Middle frontal gyrus (tissue), 1 donor: ENCODE measurements around the gene TMEM258.

ENCODE experiments used
- DNase-seq: peaks from one replicate; pipeline ENCODE4 v3.0.0-alpha.2; 2015; ENCODE audit warnings: low spot score; ENCODE audit errors: extremely low spot score

The TMEM258 gene

DNA sequence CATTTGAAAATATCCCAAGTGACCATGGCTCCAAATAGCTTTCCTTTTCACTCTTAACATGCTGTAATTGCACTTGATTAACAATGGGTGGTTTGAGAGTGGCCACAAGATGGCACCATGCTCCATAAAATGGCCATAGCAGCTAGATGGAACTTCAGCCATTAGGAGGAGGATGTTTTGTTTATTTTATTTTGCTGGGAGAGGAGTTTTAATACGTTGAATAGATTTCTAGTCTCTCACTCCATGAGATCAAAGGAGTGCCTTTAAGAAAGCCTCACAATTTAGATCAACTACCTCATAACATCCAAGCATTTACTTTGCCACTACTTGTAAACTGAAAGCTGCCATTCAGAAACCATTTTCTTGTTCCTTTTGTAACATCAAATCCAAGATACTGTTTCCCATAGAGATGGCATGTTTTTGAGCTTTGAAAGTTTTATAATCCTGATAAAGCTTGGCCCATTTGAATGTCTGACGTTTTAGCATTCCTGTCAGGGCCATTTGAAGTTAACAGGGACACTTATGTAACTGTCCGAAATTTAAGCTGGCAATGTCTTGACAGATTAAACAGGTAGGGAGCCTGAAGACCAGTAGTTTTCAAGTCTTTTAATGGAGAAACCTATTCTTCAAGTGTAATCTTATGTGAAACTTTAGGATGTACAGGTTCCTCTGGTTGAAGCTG lies 5.0 kb upstream of the TMEM258 start:
- DNase-seq, result peak; percentile 70

DNA sequence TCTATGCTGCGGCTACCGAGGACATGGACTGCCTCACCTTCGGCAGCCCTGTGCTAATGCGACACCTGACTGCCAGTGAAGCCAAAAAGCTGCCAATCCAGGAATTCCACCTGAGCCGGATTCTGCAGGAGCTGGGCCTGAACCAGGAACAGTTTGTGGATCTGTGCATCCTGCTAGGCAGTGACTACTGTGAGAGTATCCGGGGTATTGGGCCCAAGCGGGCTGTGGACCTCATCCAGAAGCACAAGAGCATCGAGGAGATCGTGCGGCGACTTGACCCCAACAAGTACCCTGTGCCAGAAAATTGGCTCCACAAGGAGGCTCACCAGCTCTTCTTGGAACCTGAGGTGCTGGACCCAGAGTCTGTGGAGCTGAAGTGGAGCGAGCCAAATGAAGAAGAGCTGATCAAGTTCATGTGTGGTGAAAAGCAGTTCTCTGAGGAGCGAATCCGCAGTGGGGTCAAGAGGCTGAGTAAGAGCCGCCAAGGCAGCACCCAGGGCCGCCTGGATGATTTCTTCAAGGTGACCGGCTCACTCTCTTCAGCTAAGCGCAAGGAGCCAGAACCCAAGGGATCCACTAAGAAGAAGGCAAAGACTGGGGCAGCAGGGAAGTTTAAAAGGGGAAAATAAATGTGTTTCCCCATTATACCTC lies 3.6 kb upstream of the TMEM258 start:
- DNase-seq, result no peak

DNA sequence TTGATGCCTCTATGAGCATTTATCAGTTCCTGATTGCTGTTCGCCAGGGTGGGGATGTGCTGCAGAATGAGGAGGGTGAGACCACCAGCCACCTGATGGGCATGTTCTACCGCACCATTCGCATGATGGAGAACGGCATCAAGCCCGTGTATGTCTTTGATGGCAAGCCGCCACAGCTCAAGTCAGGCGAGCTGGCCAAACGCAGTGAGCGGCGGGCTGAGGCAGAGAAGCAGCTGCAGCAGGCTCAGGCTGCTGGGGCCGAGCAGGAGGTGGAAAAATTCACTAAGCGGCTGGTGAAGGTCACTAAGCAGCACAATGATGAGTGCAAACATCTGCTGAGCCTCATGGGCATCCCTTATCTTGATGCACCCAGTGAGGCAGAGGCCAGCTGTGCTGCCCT lies 3.1 kb upstream of the TMEM258 start:
- no peak for DNase-seq

DNA sequence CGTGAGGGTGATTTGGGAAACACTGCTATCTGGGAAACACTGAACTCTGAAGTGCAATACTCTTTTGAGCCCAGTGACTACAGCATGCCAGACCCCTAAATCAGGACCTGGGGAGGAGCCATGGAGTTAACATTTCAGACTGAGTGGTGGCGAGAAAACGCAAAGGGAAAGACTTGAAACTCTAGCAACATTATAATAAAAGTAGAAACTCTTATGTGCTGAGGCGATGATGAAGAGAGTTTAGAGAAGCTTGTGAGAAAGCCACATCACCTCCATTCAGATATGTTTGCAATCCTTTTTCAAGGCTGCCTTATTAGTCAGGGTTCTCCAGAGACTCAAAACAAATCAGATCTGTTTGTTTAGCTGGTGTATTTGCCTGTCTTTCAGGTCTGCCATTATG lies 2.2 kb upstream of the TMEM258 start:
- DNase-seq, result no peak

DNA sequence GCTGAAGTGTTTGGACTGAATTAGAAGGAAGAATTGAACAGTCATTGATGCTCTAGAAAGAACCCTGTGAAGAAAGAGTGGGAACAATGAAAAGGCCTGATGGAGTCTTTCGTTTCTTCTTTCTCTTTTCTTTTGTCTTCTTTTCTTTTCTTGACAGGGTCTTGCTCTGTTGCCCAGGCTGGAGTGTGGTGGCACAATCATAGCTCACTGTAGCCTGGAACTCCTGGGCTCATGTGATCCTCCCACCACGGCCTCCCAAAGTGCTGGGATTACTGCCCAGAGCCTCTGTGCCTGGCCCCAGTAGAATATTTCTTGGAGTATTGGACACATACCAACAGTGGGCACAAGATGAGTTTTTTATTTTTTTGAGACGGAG lies 1.4 kb upstream of the TMEM258 start:
- no peak for DNase-seq

DNA sequence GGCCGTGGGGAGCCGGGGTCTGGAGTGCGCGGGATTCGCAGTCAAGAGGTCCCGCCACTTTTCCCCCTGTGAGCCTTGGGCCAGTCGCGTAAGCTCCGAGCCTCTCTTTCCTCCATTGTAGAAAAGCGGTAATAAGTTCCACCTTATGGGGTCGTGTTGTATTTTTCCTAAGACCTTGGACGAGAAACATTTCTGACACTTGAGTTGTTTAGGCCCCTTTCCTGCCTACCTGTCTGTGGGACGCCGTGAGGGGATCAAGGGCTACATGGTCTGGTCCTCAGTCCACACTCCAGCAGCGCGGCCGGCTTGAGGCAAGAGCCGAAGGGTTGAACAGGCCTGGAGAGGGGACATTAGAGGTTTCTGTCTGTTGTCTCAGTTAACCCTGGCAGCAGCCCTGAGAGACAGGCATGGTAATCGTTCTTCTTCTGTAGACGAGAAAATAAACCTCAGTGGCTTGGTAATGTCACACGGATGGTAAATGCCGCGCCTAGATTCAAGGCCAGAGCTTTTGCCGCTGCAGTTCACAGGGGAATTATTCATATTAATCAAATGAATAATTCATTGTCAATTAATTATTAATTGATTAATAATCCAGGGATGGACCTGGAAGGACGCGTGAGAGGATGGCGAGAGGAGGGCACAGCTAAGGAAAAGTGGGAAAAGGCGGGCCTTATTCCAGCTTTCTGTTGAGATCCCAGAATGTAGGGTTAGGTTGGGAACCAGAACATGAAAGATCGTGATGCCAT lies 857 bp upstream of the TMEM258 start:
- no peak for DNase-seq

DNA sequence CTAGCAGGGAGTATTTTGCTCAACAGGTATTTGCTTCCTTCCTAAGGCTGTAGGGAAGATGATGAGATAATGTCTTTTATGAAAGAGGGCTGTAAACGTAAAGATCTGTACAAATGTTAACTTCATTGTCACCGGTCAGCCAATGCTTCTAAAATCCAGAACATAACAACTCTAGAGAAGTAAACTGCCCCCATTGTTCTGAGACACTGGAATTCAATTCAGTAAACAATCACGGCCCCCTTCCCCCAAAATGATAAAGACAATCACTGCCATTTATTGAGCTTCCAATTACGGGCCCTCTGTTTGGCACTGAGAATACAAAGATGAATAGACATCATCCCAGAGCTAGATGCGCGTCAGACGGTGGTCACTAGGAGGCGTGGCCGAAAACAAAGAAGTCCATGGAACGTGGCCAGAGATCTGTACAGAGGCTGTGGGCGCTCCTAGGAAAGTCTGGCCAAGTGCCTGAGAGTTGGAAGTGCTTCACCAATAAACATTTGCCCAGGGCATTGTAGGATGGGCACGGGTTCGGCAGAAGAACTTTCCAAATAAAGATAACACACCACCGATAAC lies 576 bp downstream of the TMEM258 start:
- DNase-seq, result peak; percentile 80

DNA sequence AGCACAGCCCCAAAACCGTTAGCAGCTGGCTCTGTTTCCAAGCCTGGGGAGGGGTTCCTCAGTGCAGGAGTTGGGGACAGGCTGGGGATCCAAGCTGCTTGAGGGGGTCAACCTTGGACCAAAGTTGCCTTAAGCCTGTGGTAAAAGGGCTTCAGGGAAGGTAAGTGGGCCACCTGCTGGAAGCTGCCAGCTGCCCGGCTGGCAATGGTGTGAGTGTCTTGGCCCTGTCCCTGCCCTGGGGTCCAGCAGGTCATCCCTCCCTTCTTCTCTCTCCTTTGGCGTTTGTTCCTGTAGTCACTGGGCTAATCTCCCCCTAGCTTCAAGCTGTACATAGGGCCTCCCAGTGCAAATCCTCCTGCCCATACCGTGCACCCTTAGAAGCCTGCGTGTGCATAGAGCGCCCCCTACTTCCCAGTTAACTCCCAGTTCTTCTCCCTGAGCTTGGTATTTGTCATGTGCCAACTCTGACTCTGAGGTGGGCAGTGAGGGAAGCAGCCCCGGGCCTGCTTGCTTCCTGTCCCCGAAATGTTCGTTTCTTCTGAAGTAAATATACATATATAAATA lies 4.4 kb downstream of the TMEM258 start:
- peak; percentile 30 for DNase-seq

DNA sequence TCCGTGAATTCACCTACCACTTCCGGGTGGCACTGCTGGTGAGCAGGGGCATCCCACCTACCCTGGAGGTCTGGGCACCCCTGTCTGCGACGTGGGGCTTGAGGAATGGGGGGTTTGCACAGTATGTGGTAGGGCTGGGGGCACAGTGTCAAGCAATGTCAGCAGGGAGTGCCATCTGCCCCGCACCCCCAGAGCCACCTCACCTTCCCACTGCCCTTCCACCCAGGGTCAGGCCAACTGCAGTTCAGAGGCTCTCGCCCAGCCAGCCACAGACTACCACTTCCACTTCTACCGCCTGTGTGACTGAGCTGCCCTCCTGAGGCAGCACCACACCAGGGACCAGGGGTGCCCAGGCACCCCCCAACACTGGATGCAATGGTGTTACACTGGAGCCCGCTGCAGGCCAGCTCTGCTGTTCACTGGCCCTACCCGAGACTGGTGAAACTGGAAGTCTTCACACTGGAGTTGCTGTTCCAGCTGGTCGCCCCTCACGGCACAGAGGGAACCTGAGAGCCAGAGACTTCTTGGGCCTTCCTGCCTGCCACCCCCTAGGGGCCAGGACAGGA lies 6.5 kb downstream of the TMEM258 start:
- DNase-seq, result no peak

DNA sequence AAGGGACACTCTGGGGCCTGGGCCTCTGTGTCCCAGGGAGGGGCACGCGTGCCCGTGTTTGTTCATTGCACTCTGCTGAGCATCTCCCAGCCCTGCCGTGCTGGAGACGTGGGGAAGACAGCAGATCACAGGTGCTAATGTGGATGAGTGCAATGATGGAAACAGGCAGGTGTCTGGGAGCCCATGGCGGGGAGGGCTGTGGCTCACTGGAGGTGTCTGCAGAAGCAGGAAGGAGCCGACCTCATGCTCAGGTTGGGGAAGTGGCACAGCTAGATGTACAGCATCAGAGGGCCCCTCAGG lies 7.9 kb downstream of the TMEM258 start:
- no peak for DNase-seq

DNA sequence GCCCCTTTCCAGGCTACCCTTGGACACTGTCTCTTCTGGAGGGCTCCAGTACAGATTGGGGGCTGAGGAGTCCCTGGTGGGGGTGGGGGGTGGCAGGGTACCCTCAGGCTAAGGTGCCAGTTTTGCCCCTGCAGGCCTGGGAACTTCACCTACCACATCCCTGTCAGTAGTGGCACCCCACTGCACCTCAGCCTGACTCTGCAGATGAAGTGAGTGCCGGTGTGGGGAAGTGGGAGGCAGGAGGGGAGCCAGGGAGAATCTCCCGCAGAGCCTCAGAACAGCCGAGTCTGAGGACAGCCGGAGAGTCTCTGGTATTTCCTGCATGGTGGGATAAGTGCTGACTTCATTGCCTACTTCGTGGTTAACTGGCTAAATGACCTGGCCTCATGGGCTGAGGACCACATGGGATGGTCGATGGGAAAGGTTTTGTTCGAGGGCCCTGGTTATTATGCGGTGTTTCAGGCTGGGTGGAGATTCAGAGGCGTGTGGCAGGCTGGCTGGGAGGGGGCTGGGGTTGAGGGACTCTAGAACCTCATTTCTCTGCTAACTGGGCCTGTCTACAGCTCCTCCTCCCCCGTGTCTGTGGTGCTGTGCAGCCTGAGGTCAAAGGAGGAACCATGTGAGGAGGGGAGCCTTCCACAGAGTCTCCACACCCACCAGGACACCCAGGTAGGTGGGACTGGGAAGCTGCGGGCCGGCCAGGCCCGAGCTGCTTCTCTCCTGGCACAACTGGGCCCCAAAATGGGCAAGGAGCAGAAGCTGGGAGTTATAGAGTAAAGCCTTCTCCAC lies 8.5 kb downstream of the TMEM258 start:
- DNase-seq, result no peak

DNA sequence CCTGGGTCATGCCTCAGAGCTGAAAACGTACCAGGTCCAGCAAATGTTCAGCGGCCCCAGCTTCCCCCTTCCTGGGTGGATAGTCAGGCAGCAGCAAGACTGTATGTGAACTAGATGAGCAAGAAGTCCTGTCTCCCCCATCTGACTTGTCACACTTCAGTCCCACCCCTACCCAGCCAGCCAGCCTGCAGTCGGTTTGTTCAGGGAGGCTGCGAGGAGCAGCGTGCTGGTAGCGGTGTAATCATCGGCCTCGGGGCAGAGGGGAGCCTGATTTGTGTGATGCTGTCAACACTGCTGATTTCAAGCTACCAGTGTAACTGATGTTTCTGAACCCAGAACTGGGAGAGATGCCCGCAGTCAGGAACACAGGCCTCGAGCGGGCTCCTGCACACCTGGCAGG lies 9.6 kb downstream of the TMEM258 start:
- no peak for DNase-seq

DNA sequence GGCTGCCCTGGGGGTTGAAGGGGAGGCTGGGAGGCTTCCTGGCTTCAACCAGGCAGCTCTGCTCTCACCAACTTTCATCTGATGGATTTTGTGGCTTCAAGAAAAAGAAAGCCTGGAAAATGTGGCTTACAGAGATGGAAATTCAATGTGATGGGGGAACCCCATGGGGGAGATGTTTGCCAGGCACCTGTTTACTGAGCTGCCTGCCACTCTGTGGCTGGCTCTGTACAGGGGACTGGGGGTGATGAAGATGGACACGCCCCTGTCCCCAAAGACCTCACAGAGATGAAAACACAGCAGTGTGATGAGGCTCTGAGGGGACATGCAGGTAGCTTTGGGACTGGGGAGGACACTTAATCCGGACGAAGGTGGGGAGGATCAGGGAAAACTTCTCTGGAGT lies 10.1 kb downstream of the TMEM258 start:
- no peak for DNase-seq

DNA sequence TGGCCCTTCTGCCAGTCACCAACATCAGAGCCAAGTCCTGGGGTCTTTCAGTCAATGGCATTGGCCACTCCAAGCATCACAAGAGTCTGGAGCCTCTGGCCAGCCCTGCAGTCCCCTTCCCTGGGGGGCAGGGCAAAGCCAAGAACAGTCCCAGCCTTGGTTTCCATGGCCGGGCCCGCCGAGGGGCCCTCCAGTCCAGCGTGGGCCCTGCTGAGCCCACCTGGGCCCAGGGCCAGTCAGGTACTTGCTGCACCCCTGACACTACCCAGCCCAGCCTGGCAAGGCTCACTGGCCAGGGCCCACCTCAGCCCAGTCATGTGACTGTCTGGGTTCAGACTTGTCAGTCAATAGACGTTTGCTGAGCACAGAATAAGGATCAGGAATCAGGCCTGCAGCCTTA lies 10.8 kb downstream of the TMEM258 start:
- no peak for DNase-seq

DNA sequence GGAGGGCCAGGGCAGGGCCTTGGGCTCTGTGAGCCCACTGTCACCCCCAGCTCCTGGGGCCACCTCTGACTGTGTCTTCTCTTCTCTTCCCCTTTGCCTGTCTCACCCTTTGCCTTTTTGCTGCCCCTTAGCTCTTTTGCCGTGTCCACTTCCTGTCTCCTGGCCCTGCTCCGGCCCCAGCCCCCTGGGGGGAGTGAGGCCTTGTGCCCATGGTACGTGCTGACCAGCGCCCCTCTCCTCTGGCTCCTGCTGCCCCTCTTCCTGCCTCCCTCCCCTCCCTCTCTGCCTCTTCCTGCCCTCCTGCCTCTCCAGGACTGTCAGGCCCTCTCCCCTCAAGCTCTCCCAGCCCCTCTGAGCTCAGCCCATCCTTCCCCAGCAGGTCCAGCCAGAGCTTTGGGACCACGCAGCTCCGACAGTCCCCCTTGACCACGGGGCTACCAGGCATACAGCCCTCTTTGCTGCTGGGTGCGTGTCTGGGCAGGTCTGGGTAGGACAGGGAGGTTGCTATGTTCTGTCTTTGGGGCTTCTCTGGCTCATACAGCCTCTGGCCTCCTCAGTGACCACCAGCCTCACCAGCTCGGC lies 11.7 kb downstream of the TMEM258 start:
- no peak for DNase-seq

DNA sequence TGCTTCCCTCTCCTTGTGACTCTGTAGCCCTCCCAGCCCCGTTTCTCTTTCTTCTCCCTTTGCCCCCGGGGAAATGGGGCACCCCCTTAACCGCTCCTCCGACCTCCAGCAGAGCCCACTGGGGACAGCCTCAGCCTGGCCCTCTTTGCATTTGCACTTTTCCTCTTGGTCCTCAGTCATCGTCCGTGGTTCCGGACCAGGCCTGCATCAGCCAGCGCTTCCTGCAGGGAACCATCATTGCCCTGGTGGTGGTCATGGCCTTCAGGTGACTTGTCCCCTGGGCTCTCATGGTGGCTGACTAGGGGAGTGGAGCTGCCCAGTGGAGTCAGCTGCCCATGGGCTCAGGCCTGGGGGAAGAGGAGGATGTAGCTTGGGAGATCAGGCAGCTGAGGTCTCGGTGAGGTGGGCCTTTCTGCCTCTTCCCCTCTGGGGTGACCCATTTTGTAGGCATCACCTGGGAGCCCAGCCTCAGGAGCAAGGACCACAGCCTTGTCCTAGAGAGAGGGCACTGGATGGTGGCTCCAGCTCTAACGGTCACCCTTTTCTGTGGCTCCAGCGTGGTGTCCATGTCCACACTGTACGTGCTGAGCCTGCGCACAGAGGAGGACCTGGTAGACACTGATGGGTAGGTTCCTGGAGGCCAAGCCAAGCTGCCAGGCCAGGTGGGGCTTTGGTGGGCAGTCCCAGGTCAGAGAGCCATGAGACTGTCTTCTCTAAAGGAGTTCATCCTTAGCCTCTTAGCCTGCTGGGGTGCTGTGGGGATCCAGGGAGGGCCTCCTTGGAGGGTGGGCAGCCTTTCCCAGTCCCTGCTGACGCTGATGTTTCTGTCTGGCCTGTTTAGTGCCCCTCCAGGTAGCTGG lies 12.5 kb downstream of the TMEM258 start:
- no peak for DNase-seq

DNA sequence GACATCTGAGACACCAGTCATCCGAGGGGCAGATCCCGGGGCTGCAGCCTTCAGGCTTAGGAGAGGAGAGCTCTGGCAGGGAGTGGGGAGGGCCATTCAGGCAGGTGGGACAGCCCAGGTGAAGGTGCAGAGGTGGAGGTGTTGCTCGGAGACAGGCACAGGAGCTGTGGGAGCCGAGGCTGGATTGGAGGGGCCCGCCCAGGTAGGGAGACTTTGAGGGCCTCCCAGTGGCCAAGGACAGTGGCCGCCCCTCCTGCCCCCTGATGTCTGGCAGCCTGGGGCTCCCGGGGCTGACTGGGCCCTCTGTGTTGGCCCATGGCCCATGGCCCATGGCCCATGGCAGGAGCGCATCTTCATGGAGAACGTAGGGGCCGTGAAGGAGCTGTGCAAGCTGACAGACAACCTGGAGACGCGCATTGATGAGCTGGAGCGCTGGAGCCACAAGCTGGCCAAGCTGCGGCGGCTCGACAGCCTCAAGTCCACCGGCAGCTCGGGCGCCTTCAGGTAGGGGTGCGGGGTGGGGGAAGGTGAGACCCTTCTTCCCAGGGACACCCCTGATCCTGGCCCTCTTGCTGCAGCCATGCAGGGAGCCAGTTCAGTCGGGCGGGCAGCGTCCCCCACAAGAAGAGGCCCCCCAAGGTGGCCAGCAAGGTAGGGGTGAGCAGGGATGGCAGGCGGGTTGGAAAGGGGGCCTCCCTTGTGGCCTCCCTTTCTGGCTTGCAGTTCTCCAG lies 13.3 kb downstream of the TMEM258 start:
- no peak for DNase-seq

DNA sequence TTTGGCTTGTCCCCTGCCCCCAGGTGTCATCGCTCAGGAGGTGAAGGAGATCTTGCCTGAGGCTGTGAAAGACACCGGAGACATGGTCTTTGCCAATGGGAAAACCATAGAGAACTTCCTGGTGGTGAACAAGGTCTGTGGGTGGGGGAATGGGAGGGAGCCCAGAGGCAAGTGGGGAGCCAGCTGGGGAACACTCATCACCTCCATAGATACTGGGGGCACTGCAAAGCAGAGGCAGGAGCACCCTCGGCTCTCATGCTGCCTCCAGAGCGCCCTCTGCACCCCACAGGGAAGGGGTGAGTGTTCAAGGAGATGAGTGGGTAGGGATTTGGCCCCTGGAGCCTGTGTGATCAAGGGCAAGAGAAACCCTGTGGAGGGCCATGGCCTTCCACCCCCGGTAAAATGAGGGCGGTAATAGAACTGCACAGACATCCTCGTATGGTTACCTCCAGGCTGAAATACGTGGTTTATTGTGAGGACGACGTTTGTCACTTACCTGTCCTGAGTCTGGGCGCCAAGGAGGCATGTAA lies 14.0 kb downstream of the TMEM258 start:
- DNase-seq, result no peak
